Vagina (tissue), 2 donors: ENCODE results near the gene GON4L. TPM values are rescaled to one million over a fixed set of nuclear protein-coding genes. Genes with fewer than 3 reads are reported as not detected.

Experiments used
- DNase-seq, 2 donors: peaks; one replicate each; pipeline ENCODE4 v3.0.0-alpha.2; 2017; ENCODE audit errors: extremely low spot score in 2 of 2
- H3K27ac ChIP-seq: fragments of 200-600 bp; sonication (generic); one replicate; pipeline ENCODE4 v1.5.1; 2019
- H3K27me3 ChIP-seq: fragments of 200-600 bp; sonication (generic); one replicate; pipeline ENCODE4 v1.5.1; 2019
- H3K36me3 ChIP-seq, 2 donors: fragments of 200-600 bp; sonication (generic); one replicate each; pipeline ENCODE4 v1.5.1; 2017 to 2019
- H3K4me1 ChIP-seq: fragments of 200-600 bp; sonication (generic); one replicate; pipeline ENCODE4 v1.5.1; 2019
- H3K4me3 ChIP-seq, 2 donors: fragments of 200-600 bp; sonication (generic); 1 replicate in 1 of 2; 2 replicates in 1 of 2; pipeline ENCODE4 v1.5.1; 2016 to 2019
- H3K9me3 ChIP-seq: fragments of 200-600 bp; sonication (generic); one replicate; pipeline ENCODE4 v1.5.1; 2019
- CTCF ChIP-seq, 3 experiments: fragments of 450-650 bp in 2 of 3; fragments of 200-600 bp in 1 of 3; sonication (generic) in 1 of 3; IDR thresholded peaks; one replicate each; pipeline ENCODE4 v1.5.1; 2017 to 2019; ENCODE audit warnings: antibody characterized with exemption in 3 of 3, mild to moderate bottlenecking in 2 of 3, moderate library complexity in 2 of 3
- POLR2A ChIP-seq, 2 donors: fragments of 450-650 bp; IDR thresholded peaks; one replicate each; pipeline ENCODE4 v1.6.1; 2017; ENCODE audit warnings: antibody characterized with exemption in 2 of 2, mild to moderate bottlenecking in 2 of 2, moderate library complexity in 2 of 2
- POLR2AphosphoS5 ChIP-seq, 2 donors: sonication (generic); formaldehyde crosslinking; IDR thresholded peaks; one replicate each; pipeline ENCODE4 v1.9.0; 2017; ENCODE audit warnings: antibody characterized with exemption in 2 of 2, mild to moderate bottlenecking in 2 of 2, low read depth in 1 of 2; ENCODE audit not compliant: insufficient read depth in 1 of 2
- intact Hi-C: fragments of 100-400 bp; cut with DNase I; formaldehyde crosslinking; loops from one replicate; pipeline ENCODE4 v1.15.1; 2023
- total RNA-seq: library from RNA; depleted of rRNA; stranded (reverse); fragments of >200 nt; gene quantifications from one replicate; pipeline ENCODE4 v1.2.3, GENCODE V29; 2016

The GON4L gene, protein sequence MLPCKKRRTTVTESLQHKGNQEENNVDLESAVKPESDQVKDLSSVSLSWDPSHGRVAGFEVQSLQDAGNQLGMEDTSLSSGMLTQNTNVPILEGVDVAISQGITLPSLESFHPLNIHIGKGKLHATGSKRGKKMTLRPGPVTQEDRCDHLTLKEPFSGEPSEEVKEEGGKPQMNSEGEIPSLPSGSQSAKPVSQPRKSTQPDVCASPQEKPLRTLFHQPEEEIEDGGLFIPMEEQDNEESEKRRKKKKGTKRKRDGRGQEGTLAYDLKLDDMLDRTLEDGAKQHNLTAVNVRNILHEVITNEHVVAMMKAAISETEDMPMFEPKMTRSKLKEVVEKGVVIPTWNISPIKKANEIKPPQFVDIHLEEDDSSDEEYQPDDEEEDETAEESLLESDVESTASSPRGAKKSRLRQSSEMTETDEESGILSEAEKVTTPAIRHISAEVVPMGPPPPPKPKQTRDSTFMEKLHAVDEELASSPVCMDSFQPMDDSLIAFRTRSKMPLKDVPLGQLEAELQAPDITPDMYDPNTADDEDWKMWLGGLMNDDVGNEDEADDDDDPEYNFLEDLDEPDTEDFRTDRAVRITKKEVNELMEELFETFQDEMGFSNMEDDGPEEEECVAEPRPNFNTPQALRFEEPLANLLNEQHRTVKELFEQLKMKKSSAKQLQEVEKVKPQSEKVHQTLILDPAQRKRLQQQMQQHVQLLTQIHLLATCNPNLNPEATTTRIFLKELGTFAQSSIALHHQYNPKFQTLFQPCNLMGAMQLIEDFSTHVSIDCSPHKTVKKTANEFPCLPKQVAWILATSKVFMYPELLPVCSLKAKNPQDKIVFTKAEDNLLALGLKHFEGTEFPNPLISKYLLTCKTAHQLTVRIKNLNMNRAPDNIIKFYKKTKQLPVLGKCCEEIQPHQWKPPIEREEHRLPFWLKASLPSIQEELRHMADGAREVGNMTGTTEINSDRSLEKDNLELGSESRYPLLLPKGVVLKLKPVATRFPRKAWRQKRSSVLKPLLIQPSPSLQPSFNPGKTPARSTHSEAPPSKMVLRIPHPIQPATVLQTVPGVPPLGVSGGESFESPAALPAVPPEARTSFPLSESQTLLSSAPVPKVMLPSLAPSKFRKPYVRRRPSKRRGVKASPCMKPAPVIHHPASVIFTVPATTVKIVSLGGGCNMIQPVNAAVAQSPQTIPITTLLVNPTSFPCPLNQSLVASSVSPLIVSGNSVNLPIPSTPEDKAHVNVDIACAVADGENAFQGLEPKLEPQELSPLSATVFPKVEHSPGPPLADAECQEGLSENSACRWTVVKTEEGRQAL (N-terminal part only)
- 50.3 TPM for total RNA-seq

- Histone ChIP-seq H3K4me1 (peaks cover 38% of the 10 kb centered on the region), H3K27me3 (no peaks in the 10 kb centered on the region), H3K4me3 (peak within 1 kb of the TSS; percentile 68 to 82), H3K36me3 (peaks cover 0 to 21% of the 10 kb centered on the region in 2 donors), H3K27ac (peak within 1 kb of the TSS; percentile 85), H3K9me3 (no peaks in the 10 kb centered on the region)
- intact Hi-C loops: no loop called here
- TF ChIP-seq CTCF (IDR thresholded peaks at IDR 0.05) (peak in 1 of 3 experiments; percentile 30), POLR2A (IDR thresholded peaks at IDR 0.05) (no peak), POLR2AphosphoS5 (IDR thresholded peaks at IDR 0.05; ENCODE audit: insufficient read depth in 1 of 2, low read depth in 1 of 2) (peak; percentile 82 to 99)
- DNase-seq: peak in 1 of 2 donors; percentile 91
Observed at GRCh38 chr1:155856975-155857930, at the start of gene GON4L. GON4L (minus strand) TSS chr1:155857214; CDS start chr1:155853780, 3,434 bp downstream.

DNA sequence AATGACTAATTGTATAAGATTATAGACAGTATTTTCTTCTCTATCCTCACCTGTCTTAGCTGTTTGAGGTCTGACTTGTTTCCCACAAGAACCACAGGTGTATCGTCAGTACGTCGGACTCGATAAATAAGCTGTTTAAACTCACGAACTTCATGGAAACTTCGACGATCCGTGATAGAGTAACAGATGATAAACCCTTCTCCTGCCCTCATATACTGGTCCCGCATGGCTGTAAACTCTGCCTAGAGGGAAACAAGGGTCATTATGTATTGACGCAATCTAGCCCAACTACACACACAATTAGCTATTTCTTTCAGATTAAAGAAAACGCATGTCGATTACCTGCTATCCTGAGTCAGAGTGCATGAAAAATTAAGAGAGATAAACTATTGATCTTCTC lies 47.2 kb upstream of the GON4L start:
- no peak overlapping the region for H3K27ac ChIP-seq

GRCh38 chr1:155900161-155900560 lies 43.1 kb upstream of the GON4L start:
- peaks cover 0 to 81% of the 10 kb centered on the region in 2 donors for H3K36me3 ChIP-seq
- intact Hi-C loops: no loop called here
- H3K9me3 ChIP-seq: no peaks in the 10 kb centered on the region
- no peak for TF ChIP-seq POLR2A (IDR thresholded peaks at IDR 0.05)
- H3K4me3 ChIP-seq: no peak overlapping the region
- DNase-seq: no peak
- no peak overlapping the region for H3K27ac ChIP-seq
- H3K27me3 ChIP-seq: no peaks in the 10 kb centered on the region
- H3K4me1 ChIP-seq: no peaks in the 10 kb centered on the region

More for the DNA sequence above, 47.2 kb upstream of the GON4L start:
- no peaks in the 10 kb centered on the region for H3K9me3 ChIP-seq
- H3K27me3 ChIP-seq: no peaks in the 10 kb centered on the region
- H3K36me3 ChIP-seq: peaks cover 0 to 79% of the 10 kb centered on the region in 2 donors
- no peak for DNase-seq
- peaks cover under 1% of the 10 kb centered on the region for H3K4me1 ChIP-seq
- intact Hi-C loops: no loop called here
- TF ChIP-seq CTCF (IDR thresholded peaks at IDR 0.05) (no peak), POLR2AphosphoS5 (IDR thresholded peaks at IDR 0.05; ENCODE audit: insufficient read depth in 1 of 2, low read depth in 1 of 2) (no peak)
- H3K4me3 ChIP-seq: no peak overlapping the region

DNA sequence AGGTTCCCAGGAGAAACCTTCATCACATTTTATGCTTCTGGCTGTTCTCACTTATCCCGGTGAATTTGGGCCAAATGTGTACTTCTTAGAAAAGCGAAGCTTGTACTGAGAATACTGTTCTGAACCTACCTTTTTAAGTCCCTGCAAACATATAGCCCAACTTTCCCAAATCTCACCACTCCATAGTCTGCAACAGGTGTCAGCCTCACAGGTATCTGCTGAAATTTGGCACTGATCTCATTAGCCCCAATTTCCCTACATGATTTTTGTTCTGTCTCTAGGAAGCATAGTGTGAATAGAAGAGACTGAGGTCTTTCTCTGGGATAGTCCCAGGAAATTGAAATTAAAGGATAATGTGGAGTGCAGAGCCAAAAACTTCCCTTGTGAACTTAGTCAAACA lies 42.7 kb upstream of the GON4L start:
- intact Hi-C loops: no loop called here
- Histone ChIP-seq H3K9me3 (no peaks in the 10 kb centered on the region), H3K27ac (no peak overlapping the region), H3K36me3 (peaks cover 0 to 76% of the 10 kb centered on the region in 2 donors), H3K4me1 (no peaks in the 10 kb centered on the region), H3K27me3 (no peaks in the 10 kb centered on the region), H3K4me3 (no peak overlapping the region)
- DNase-seq: no peak
- TF ChIP-seq POLR2AphosphoS5 (IDR thresholded peaks at IDR 0.05; ENCODE audit: insufficient read depth in 1 of 2, low read depth in 1 of 2) (no peak), CTCF (IDR thresholded peaks at IDR 0.05) (no peak), POLR2A (IDR thresholded peaks at IDR 0.05) (no peak)
